A549 (cell line): ENCODE results near the gene RNF8. TPM values are rescaled to one million over a fixed set of nuclear protein-coding genes. Genes with fewer than 3 reads are reported as not detected.

Experiments
- ATAC-seq, 2 experiments: fragments of 200-7000 bp in 1 of 2; fragments of >200 bp in 1 of 2; cut with Nextera tagmentation in 1 of 2; cut with Tn5 transposase in 1 of 2; 3 replicates each; pipeline versions ENCODE4 v1.8.0 to v1.9.1; 2018 to 2020; ENCODE audit warnings: mild to moderate bottlenecking in 1 of 2, moderate library complexity in 1 of 2
- CTCF ChIA-PET: fragments of 300-600 bp; sonication (Branson Sonifier 250); formaldehyde crosslinking; extraction: SDS; loops from one replicate; lab custom pipeline; 2021; ENCODE audit warnings: antibody characterized with exemption, inconsistent platforms; lab: Yijun Ruan, JAX
- POLR2A ChIA-PET: fragments of 350-600 bp; formaldehyde crosslinking; extraction: SDS; loops from one replicate; lab custom pipeline; 2021; ENCODE audit warnings: antibody characterized with exemption, inconsistent platforms; lab: Yijun Ruan, JAX
- DNase-seq, 2 experiments: peaks; one replicate each; pipeline versions ENCODE4 v3.0.0 to v3.0.0-alpha.2; 2011 to 2016; ENCODE audit warnings: low read depth in 1 of 2, low spot score in 1 of 2
- FAIRE-seq: peaks from 2 replicates; lab custom pipeline; 2011; peaks lifted over from hg19 to GRCh38; lab: Jason Lieb, UNC
- H3K27ac ChIP-seq, 2 experiments: fragments of >200 bp; sonication (Bioruptor Twin); formaldehyde crosslinking; 3 replicates each; pipeline ENCODE4 v1.5.1; 2016 to 2017
- H3K4me1 ChIP-seq: fragments of >200 bp; sonication (Bioruptor Twin); formaldehyde crosslinking; 3 replicates; pipeline ENCODE4 v1.6.1; 2016
- H3K4me2 ChIP-seq: fragments of >200 bp; sonication (Bioruptor Twin); formaldehyde crosslinking; 3 replicates; pipeline ENCODE4 v1.6.1; 2016
- H3K4me3 ChIP-seq: fragments of >200 bp; sonication (Bioruptor Twin); formaldehyde crosslinking; 3 replicates; pipeline ENCODE4 v1.5.1; 2016
- H3K9me3 ChIP-seq: fragments of >200 bp; sonication (Bioruptor Twin); formaldehyde crosslinking; 3 replicates; pipeline ENCODE4 v1.6.1; 2016
- ATOH8 ChIP-seq: fragments of 250-450 bp; sonication (Bioruptor Pico); IDR thresholded peaks from 2 replicates; pipeline ENCODE4 v1.5.0; 2020; ENCODE audit warnings: low read depth, mild to moderate bottlenecking, moderate library complexity
- BCL3 ChIP-seq: fragments of >200 bp; sonication (Bioruptor Twin); formaldehyde crosslinking; IDR thresholded peaks from 3 replicates; pipeline ENCODE4 v1.6.1; 2016
- CBX2 ChIP-seq: fragments of 200-600 bp; sonication (generic); IDR thresholded peaks from 2 replicates; pipeline ENCODE4 v1.6.1; 2016; ENCODE audit warnings: low read depth, mild to moderate bottlenecking, borderline replicate concordance
- CEBPB ChIP-seq, 2 experiments: fragments of >200 bp in 1 of 2; sonication (Bioruptor Twin) in 1 of 2; formaldehyde crosslinking in 1 of 2; IDR thresholded peaks; 2 replicates each; pipeline ENCODE4 v1.6.1; 2012 to 2016
- CHD4 ChIP-seq: fragments of 200-600 bp; sonication (generic); IDR thresholded peaks from 2 replicates; pipeline ENCODE4 v1.6.1; 2016; ENCODE audit warnings: antibody characterized with exemption, mild to moderate bottlenecking, borderline replicate concordance
- CTCF ChIP-seq: fragments of >200 bp; sonication (Bioruptor Twin); formaldehyde crosslinking; IDR thresholded peaks from 3 replicates; pipeline ENCODE4 v1.5.1; 2016
- EHF ChIP-seq: fragments of 250-450 bp; sonication (Bioruptor Pico); IDR thresholded peaks from 2 replicates; pipeline ENCODE4 v1.5.0; 2020; ENCODE audit warnings: mild to moderate bottlenecking
- EHMT2 ChIP-seq: fragments of 200-600 bp; sonication (generic); IDR thresholded peaks from 2 replicates; pipeline ENCODE4 v1.6.1; 2016; ENCODE audit warnings: antibody characterized with exemption, low read depth, mild to moderate bottlenecking, moderate library complexity
- HEYL ChIP-seq: fragments of 250-450 bp; sonication (Bioruptor Pico); IDR thresholded peaks from 2 replicates; pipeline ENCODE4 v1.8.0; 2021; ENCODE audit warnings: mild to moderate bottlenecking, moderate library complexity
- HOXA7 ChIP-seq: fragments of 250-450 bp; sonication (Bioruptor Pico); IDR thresholded peaks from 2 replicates; pipeline ENCODE4 v1.5.0; 2020; ENCODE audit warnings: mild to moderate bottlenecking, moderate library complexity
- KDM1A ChIP-seq: fragments of 200-600 bp; sonication (generic); IDR thresholded peaks from 2 replicates; pipeline ENCODE4 v1.6.1; 2016; ENCODE audit warnings: low read depth, mild to moderate bottlenecking
- KDM5A ChIP-seq: fragments of 200-600 bp; sonication (generic); IDR thresholded peaks from 2 replicates; pipeline ENCODE4 v1.6.1; 2016; ENCODE audit warnings: antibody characterized with exemption, mild to moderate bottlenecking
- MAX ChIP-seq: IDR thresholded peaks from 2 replicates; pipeline ENCODE4 v1.6.1; 2012
- MAZ ChIP-seq: fragments of 150-350 bp; IDR thresholded peaks from 2 replicates; pipeline ENCODE4 v1.6.1; 2014; ENCODE audit warnings: antibody characterized with exemption, low read depth, low read length, borderline replicate concordance
- MYC ChIP-seq: IDR thresholded peaks from 2 replicates; pipeline ENCODE4 v1.6.1; 2012; ENCODE audit warnings: mild to moderate bottlenecking, inconsistent platforms, low read length, improper control_type of control experiment, borderline replicate concordance
- PBX3 ChIP-seq: IDR thresholded peaks from 2 replicates; pipeline ENCODE4 v1.6.1; 2012
- PHF8 ChIP-seq: fragments of 200-600 bp; sonication (generic); IDR thresholded peaks from 2 replicates; pipeline ENCODE4 v1.6.1; 2016; ENCODE audit warnings: low read depth, mild to moderate bottlenecking, antibody characterized with exemption, moderate library complexity, borderline replicate concordance
- POLR2A ChIP-seq: IDR thresholded peaks from 2 replicates; pipeline ENCODE4 v1.6.1; 2012; ENCODE audit warnings: mild to moderate bottlenecking, low read length
- POLR2AphosphoS2 ChIP-seq: conservative IDR thresholded peaks from 2 replicates; pipeline ENCODE4 v1.6.1; 2012; ENCODE audit warnings: low read length, improper control_type of control experiment, inconsistent platforms
- RAD21 ChIP-seq, 2 experiments: fragments of >200 bp in 1 of 2; sonication (Bioruptor Twin) in 1 of 2; formaldehyde crosslinking in 1 of 2; IDR thresholded peaks in 1 of 2; conservative IDR thresholded peaks in 1 of 2; 2 replicates in 1 of 2; 3 replicates in 1 of 2; pipeline ENCODE4 v1.6.1; 2012 to 2018; ENCODE audit warnings: inconsistent platforms in 1 of 2
- RFX5 ChIP-seq: fragments of 450-650 bp; IDR thresholded peaks from 2 replicates; pipeline ENCODE4 v1.7.1; 2014; ENCODE audit warnings: antibody characterized with exemption, mild to moderate bottlenecking, moderate library complexity
- SMC3 ChIP-seq: fragments of >200 bp; sonication (Bioruptor Twin); formaldehyde crosslinking; IDR thresholded peaks from 3 replicates; pipeline ENCODE4 v1.6.1; 2018; ENCODE audit warnings: inconsistent platforms
- TFCP2L1 ChIP-seq: fragments of 250-450 bp; sonication (Bioruptor Pico); IDR thresholded peaks from 2 replicates; pipeline ENCODE4 v1.5.0; 2021; ENCODE audit warnings: mild to moderate bottlenecking
- USF2 ChIP-seq: fragments of 450-650 bp; IDR thresholded peaks from 2 replicates; pipeline ENCODE4 v1.6.1; 2014; ENCODE audit warnings: antibody characterized with exemption
- ZC3H11A ChIP-seq: fragments of 450-650 bp; IDR thresholded peaks from 2 replicates; pipeline ENCODE4 v1.6.1; 2014; ENCODE audit warnings: antibody characterized with exemption, mild to moderate bottlenecking
- ZNF302 ChIP-seq: fragments of 250-450 bp; sonication (Bioruptor Pico); IDR thresholded peaks from 2 replicates; pipeline ENCODE4 v1.9.0; 2021; ENCODE audit warnings: inconsistent platforms, mild to moderate bottlenecking, moderate library complexity
- WGBS: methylation state at CpG from one replicate; pipeline ENCODE4 v1.1.6; 2017; ENCODE audit errors: missing lambda C conversion rate; 5-methylcytosine and 5-hydroxymethylcytosine counted together
- polyA plus RNA-seq, 4 experiments: library from polyadenylated mRNA; depleted of rRNA in 3 of 4; stranded (reverse); fragments of >200 nt; fragmentation: RNase III in 1 of 4; extraction: RNeasy Plus Mini Kit Qiagen cat#74134 plus additional on column Dnase treatment in 1 of 4; gene quantifications; 2 replicates in 3 of 4; 3 replicates in 1 of 4; pipeline ENCODE4 v1.2.3, GENCODE V29; 2011 to 2017

The RNF8 gene
- polyA plus RNA-seq, 2 of the 4 experiments (the other 2 are of a cell fraction), result 21.4 to 22.0 TPM

- DNase-seq, result no peak
These were observed 45.5 kb upstream of the RNF8 start for GRCh38 chr6:37308069-37308815.

GRCh38 chr6:37309046-37309445 is 44.7 kb upstream of the RNF8 start:
- no peak overlapping the region for H3K27ac ChIP-seq
- no peaks in the 10 kb centered on the region for H3K9me3 ChIP-seq
- FAIRE-seq (no peak), DNase-seq (no peak), ATAC-seq (no peak)
- POLR2A ChIA-PET, result no interaction called here
- CTCF ChIA-PET, result interaction anchor here (2.2 kb wide), 1 partner anchor 17 kb away, joined by 6 read pairs; no protein-coding TSS in a partner anchor
- no peak overlapping the region for H3K4me2 ChIP-seq
- no peaks in the 10 kb centered on the region for H3K4me1 ChIP-seq
- WGBS, result 80% methylated on average over 1 of the region's 1 CpG
- no peak overlapping the region for H3K4me3 ChIP-seq
- TF ChIP-seq RAD21 (conservative IDR thresholded peaks at IDR 0.05 in 1 of 2, IDR thresholded peaks at IDR 0.05 in 1 of 2), result no peak
- no peak for TF ChIP-seq HEYL (CRISPR knock-in tag)
- TF ChIP-seq PBX3, result no peak
- no peak for TF ChIP-seq BCL3
- TF ChIP-seq EHF, result no peak
- TF ChIP-seq CHD4, result no peak
- no peak for TF ChIP-seq POLR2AphosphoS2
- TF ChIP-seq ZC3H11A, result no peak
- TF ChIP-seq EHMT2, result no peak
- TF ChIP-seq POLR2A, result no peak
- no peak for TF ChIP-seq TFCP2L1 (CRISPR knock-in tag)
- no peak for TF ChIP-seq SMC3
- TF ChIP-seq CEBPB (IDR thresholded peaks at IDR 0.05), result no peak

More at GRCh38 chr6:37308069-37308815, 45.5 kb upstream of the RNF8 start:
- FAIRE-seq (no peak), ATAC-seq (no peak)
- Histone ChIP-seq H3K9me3 (no peaks in the 10 kb centered on the region), H3K4me1 (no peaks in the 10 kb centered on the region), H3K4me2 (no peak overlapping the region), H3K27ac (no peak overlapping the region), H3K4me3 (no peak overlapping the region)
- 86% methylated on average over 5 of the region's 5 CpGs for WGBS
- ChIA-PET CTCF (interaction anchor here (1.1 to 2.2 kb wide), 3 partner anchors 18 to 290 kb away, joined by 3 to 6 read pairs (median 4); no protein-coding TSS in a partner anchor), POLR2A (no interaction called here)
- no peak for TF ChIP-seq HEYL (CRISPR knock-in tag)
- TF ChIP-seq CTCF, result no peak
- TF ChIP-seq USF2, result no peak
- no peak for TF ChIP-seq POLR2A
- no peak for TF ChIP-seq BCL3
- TF ChIP-seq MAX, result no peak
- no peak for TF ChIP-seq PHF8
- no peak for TF ChIP-seq ATOH8 (CRISPR knock-in tag)
- no peak for TF ChIP-seq ZC3H11A
- no peak for TF ChIP-seq TFCP2L1 (CRISPR knock-in tag)
- no peak for TF ChIP-seq MYC
- no peak for TF ChIP-seq RFX5
- no peak for TF ChIP-seq KDM1A
- no peak for TF ChIP-seq ZNF302 (CRISPR knock-in tag)
- no peak for TF ChIP-seq KDM5A
- no peak for TF ChIP-seq MAZ
- no peak for TF ChIP-seq HOXA7 (CRISPR knock-in tag)
- no peak for TF ChIP-seq POLR2AphosphoS2
- no peak for TF ChIP-seq CBX2
